Smooth muscle cell (in vitro differentiated cells): ENCODE results near the gene RBPJ. TPM values are rescaled to one million over a fixed set of nuclear protein-coding genes. Genes with fewer than 3 reads are reported as not detected.

Experiments used
- DNase-seq: peaks from one replicate; lab custom pipeline; 2025; ENCODE audit not compliant: unreplicated experiment; lab: John Stamatoyannopoulos, UW
- H2AFZ ChIP-seq: fragments of 200-600 bp; sonication (generic); 2 replicates; pipeline ENCODE4 v1.6.0; 2016; ENCODE audit warnings: antibody characterized with exemption, low read depth, mild to moderate bottlenecking
- H3F3A ChIP-seq: fragments of 200-600 bp; sonication (generic); 2 replicates; pipeline ENCODE4 v1.6.0; 2017; ENCODE audit warnings: antibody characterized with exemption, low read depth
- H3K27ac ChIP-seq: fragments of 200-600 bp; sonication (generic); 2 replicates; pipeline ENCODE4 v1.5.1; 2016; ENCODE audit warnings: low read depth, mild to moderate bottlenecking
- H3K27me3 ChIP-seq: fragments of 200-600 bp; sonication (generic); 2 replicates; pipeline ENCODE4 v1.6.1; 2016; ENCODE audit warnings: low read depth, mild to moderate bottlenecking
- H3K36me3 ChIP-seq: fragments of 200-600 bp; sonication (generic); 2 replicates; pipeline ENCODE4 v1.5.1; 2016; ENCODE audit warnings: low read depth
- H3K4me1 ChIP-seq: fragments of 200-600 bp; sonication (generic); 2 replicates; pipeline ENCODE4 v1.5.1; 2016; ENCODE audit warnings: low read depth
- H3K4me2 ChIP-seq: fragments of 200-600 bp; sonication (generic); 2 replicates; pipeline ENCODE4 v1.6.0; 2016; ENCODE audit warnings: mild to moderate bottlenecking
- H3K4me3 ChIP-seq: fragments of 200-600 bp; sonication (generic); 2 replicates; pipeline ENCODE4 v1.5.1; 2016; ENCODE audit warnings: mild to moderate bottlenecking
- H3K79me2 ChIP-seq: fragments of 200-600 bp; sonication (generic); 2 replicates; pipeline ENCODE4 v1.6.0; 2016; ENCODE audit warnings: low read depth, mild to moderate bottlenecking
- H3K9ac ChIP-seq: fragments of 200-600 bp; sonication (generic); 2 replicates; pipeline ENCODE4 v1.6.0; 2016; ENCODE audit warnings: low read depth
- H3K9me3 ChIP-seq: fragments of 200-600 bp; sonication (generic); replicated peaks from 2 replicates; pipeline ENCODE4 v1.5.1; 2016; ENCODE audit warnings: low read depth
- H4K20me1 ChIP-seq: fragments of 200-600 bp; sonication (generic); 2 replicates; pipeline ENCODE4 v1.6.0; 2016; ENCODE audit warnings: low read depth
- CTCF ChIP-seq: fragments of 200-600 bp; sonication (generic); IDR thresholded peaks from 2 replicates; pipeline ENCODE4 v1.5.1; 2017; ENCODE audit warnings: borderline replicate concordance, mild to moderate bottlenecking, antibody characterized with exemption; ENCODE audit not compliant: insufficient read depth, poor library complexity, severe bottlenecking
- WGBS: methylation state at CpG from one replicate; pipeline ENCODE4 v1.1.7; 2016; ENCODE audit warnings: low lambda C conversion rate; 5-methylcytosine and 5-hydroxymethylcytosine counted together
- polyA plus RNA-seq: library from polyadenylated mRNA; unstranded; fragments of >200 nt; fragmentation: Nextera tagmentation; extraction: Ambion mirVana; gene quantifications from 2 replicates; pipeline ENCODE4 v1.2.1, GENCODE V29; 2016
- total RNA-seq: library from RNA; depleted of rRNA; stranded (reverse); fragments of >200 nt; gene quantifications from 2 replicates; pipeline ENCODE4 v1.2.3, GENCODE V29; 2014

RBPJ gene
- total and polyA plus RNA-seq, 2 experiments from 2014 or later, result 96.9 to 137 TPM

- no peak for TF ChIP-seq CTCF
- Histone ChIP-seq H3K79me2 (peaks cover 90% of the 10 kb centered on the region), H3K36me3 (no peaks in the 10 kb centered on the region), H3K4me3 (no peak overlapping the region), H3F3A (peaks cover 30% of the 10 kb centered on the region), H2AFZ (no peak overlapping the region), H3K9ac (peak overlapping the region; percentile 54), H3K27me3 (no peaks in the 10 kb centered on the region), H3K4me2 (peak overlapping the region; percentile 70), H3K9me3 (no peaks in the 10 kb centered on the region), H3K4me1 (peaks cover 19% of the 10 kb centered on the region), H3K27ac (peak overlapping the region; percentile 87), H4K20me1 (peaks cover 99% of the 10 kb centered on the region)
- WGBS, result 26% methylated on average over 3 of the region's 3 CpGs
- no peak for DNase-seq
Observed at GRCh38 chr4:26342328-26343037, 21.7 kb downstream of the RBPJ start.

- no peak for TF ChIP-seq CTCF
- Histone ChIP-seq H3K79me2 (peaks cover 90% of the 10 kb centered on the region), H2AFZ (no peak overlapping the region), H3F3A (peaks cover 30% of the 10 kb centered on the region), H3K9ac (peak overlapping the region; percentile 54), H3K4me1 (peaks cover 19% of the 10 kb centered on the region), H3K4me2 (peak overlapping the region; percentile 70), H4K20me1 (peaks cover 100% of the 10 kb centered on the region), H3K36me3 (no peaks in the 10 kb centered on the region), H3K27me3 (no peaks in the 10 kb centered on the region), H3K27ac (peak overlapping the region; percentile 87), H3K9me3 (no peaks in the 10 kb centered on the region), H3K4me3 (no peak overlapping the region)
- WGBS, result 27% methylated on average over 3 of the region's 3 CpGs
- no peak for DNase-seq
Observed at GRCh38 chr4:26343038-26343398, 22.2 kb downstream of the RBPJ start.

GRCh38 chr4:26344901-26345564 lies 24.2 kb downstream of the RBPJ start:
- Histone ChIP-seq H3K4me3 (no peak overlapping the region), H3K36me3 (no peaks in the 10 kb centered on the region), H3K27ac (no peak overlapping the region), H3F3A (peaks cover 22% of the 10 kb centered on the region), H3K9me3 (no peaks in the 10 kb centered on the region), H3K4me1 (peaks cover 19% of the 10 kb centered on the region), H3K4me2 (no peak overlapping the region), H2AFZ (no peak overlapping the region), H4K20me1 (peaks cover 100% of the 10 kb centered on the region), H3K27me3 (no peaks in the 10 kb centered on the region), H3K9ac (no peak overlapping the region), H3K79me2 (peaks cover 90% of the 10 kb centered on the region)
- no peak for TF ChIP-seq CTCF
- 95% methylated on average over 4 of the region's 4 CpGs for WGBS
- DNase-seq, result no peak
